Thoracic aorta (tissue), 2 donors: ENCODE data around the gene RPL39L. TPM values are rescaled to one million over a fixed set of nuclear protein-coding genes. Genes with fewer than 3 reads are reported as not detected.

Source experiments
- ATAC-seq: fragments of 150-250 bp; one replicate; pipeline ENCODE4 v1.8.0; 2017; ENCODE audit warnings: low read depth; ENCODE audit not compliant: insufficient number of reproducible peaks, low FRiP score
- DNase-seq: peaks from one replicate; pipeline ENCODE4 v3.0.0-alpha.2; 2020; ENCODE audit warnings: low spot score
- H3K27ac ChIP-seq, 2 donors: fragments of 200-600 bp; sonication (generic); 1 replicate in 1 of 2; 2 replicates in 1 of 2; pipeline ENCODE4 v1.5.1; 2016; ENCODE audit warnings: mild to moderate bottlenecking in 2 of 2, moderate library complexity in 2 of 2
- H3K27me3 ChIP-seq: fragments of 200-600 bp; sonication (generic); replicated peaks from 2 replicates; pipeline ENCODE4 v1.6.0; 2016; ENCODE audit warnings: mild to moderate bottlenecking; ENCODE audit not compliant: insufficient read depth
- H3K36me3 ChIP-seq: fragments of 200-600 bp; sonication (generic); one replicate; pipeline ENCODE4 v1.5.1; 2016
- H3K4me1 ChIP-seq, 2 donors: fragments of 200-600 bp; sonication (generic); 1 replicate in 1 of 2; 2 replicates in 1 of 2; pipeline versions ENCODE4 v1.5.1 to v1.6.0; 2016; ENCODE audit warnings: low read depth in 2 of 2, mild to moderate bottlenecking in 1 of 2; ENCODE audit not compliant: control insufficient read depth in 1 of 2
- H3K4me3 ChIP-seq: fragments of 200-600 bp; sonication (generic); 2 replicates; pipeline ENCODE4 v1.5.1; 2016; ENCODE audit warnings: mild to moderate bottlenecking
- H3K9me3 ChIP-seq: fragments of 200-600 bp; sonication (generic); 2 replicates; pipeline ENCODE4 v1.5.1; 2016
- CTCF ChIP-seq: fragments of 200-600 bp; sonication (generic); IDR thresholded peaks from one replicate; pipeline ENCODE4 v1.5.1; 2019; ENCODE audit warnings: antibody characterized with exemption
- total RNA-seq, 2 donors: library from RNA; depleted of rRNA; stranded (reverse); fragments of >200 nt; gene quantifications; one replicate each; pipeline versions ENCODE4 v1.1.0 to v1.2.3, GENCODE V29; 2016

The RPL39L gene
- total RNA-seq, 2 donors from 2014 or later, result 20.0 to 23.1 TPM

GRCh38 chr3:187098923-187099512 is 40.3 kb downstream of the RPL39L start:
- Histone ChIP-seq H3K9me3 (no peaks in the 10 kb centered on the region), H3K36me3 (no peaks in the 10 kb centered on the region), H3K27me3 (no peaks in the 10 kb centered on the region), H3K27ac (no peak overlapping the region), H3K4me3 (no peak overlapping the region), H3K4me1 (peaks cover 16 to 28% of the 10 kb centered on the region in 2 donors)
- no peak for TF ChIP-seq CTCF
- ATAC-seq, result no peak
- DNase-seq, result no peak

- H3K27me3 ChIP-seq, result no peaks in the 10 kb centered on the region
- H3K9me3 ChIP-seq, result peaks cover 4% of the 10 kb centered on the region
- H3K36me3 ChIP-seq, result no peaks in the 10 kb centered on the region
- no peak for TF ChIP-seq CTCF
- DNase-seq, result no peak
- peaks cover 4 to 9% of the 10 kb centered on the region in 2 donors for H3K4me1 ChIP-seq
- no peak overlapping the region for H3K27ac ChIP-seq
- ATAC-seq, result no peak
- H3K4me3 ChIP-seq, result no peak overlapping the region
Measured at GRCh38 chr3:187093320-187093719, 46.0 kb downstream of the RPL39L start.

GRCh38 chr3:187088701-187089100 is 50.6 kb downstream of the RPL39L start:
- ATAC-seq (no peak), DNase-seq (no peak)
- H3K27ac ChIP-seq, result no peak overlapping the region
- H3K36me3 ChIP-seq, result no peaks in the 10 kb centered on the region
- H3K4me3 ChIP-seq, result no peak overlapping the region
- H3K9me3 ChIP-seq, result peaks cover 14% of the 10 kb centered on the region
- H3K27me3 ChIP-seq, result no peaks in the 10 kb centered on the region
- peaks cover 22 to 34% of the 10 kb centered on the region in 2 donors for H3K4me1 ChIP-seq
- TF ChIP-seq CTCF, result no peak

GRCh38 chr3:187086831-187087230 is 52.5 kb downstream of the RPL39L start:
- Histone ChIP-seq H3K27me3 (no peaks in the 10 kb centered on the region), H3K27ac (no peak overlapping the region), H3K4me1 (peaks cover 22 to 37% of the 10 kb centered on the region in 2 donors), H3K9me3 (peaks cover 11% of the 10 kb centered on the region), H3K36me3 (no peaks in the 10 kb centered on the region), H3K4me3 (no peak overlapping the region)
- ATAC-seq (no peak), DNase-seq (no peak)
- no peak for TF ChIP-seq CTCF

- no peak for DNase-seq
- no peaks in the 10 kb centered on the region for H3K27me3 ChIP-seq
- no peak for TF ChIP-seq CTCF
- ATAC-seq, result no peak
- peaks cover 11% of the 10 kb centered on the region for H3K9me3 ChIP-seq
- peaks cover 22 to 37% of the 10 kb centered on the region in 2 donors for H3K4me1 ChIP-seq
- H3K4me3 ChIP-seq, result no peak overlapping the region
- peak overlapping the region; percentile 61 to 76 for H3K27ac ChIP-seq
- no peaks in the 10 kb centered on the region for H3K36me3 ChIP-seq
Measured at GRCh38 chr3:187085933-187086332, 53.4 kb downstream of the RPL39L start.
